ENCODE measurements around the gene SLC36A1. TPM values are rescaled to one million over a fixed set of nuclear protein-coding genes. Genes with fewer than 3 reads are reported as not detected.

Gene SLC36A1
- total RNA-seq, 1 experiment from 2014 or later = 7.4 TPM

- TF ChIP-seq REST (IDR thresholded peaks at IDR 0.05; ENCODE audit: low read depth) (no peak), SRF (IDR thresholded peaks at IDR 0.05; ENCODE audit: low read depth) (no peak), POLR2AphosphoS5 (IDR thresholded peaks at IDR 0.05; ENCODE audit: low read depth, low read length) (no peak)
These were observed 2.4 kb downstream of the SLC36A1 start (continued) for GRCh38 chr5:151449839-151450238.

GRCh38 chr5:151450605-151451004 lies 3.2 kb downstream of the SLC36A1 start:
- no TSS peak for BruUV-seq (replicated peaks)
- intact Hi-C loops (cut with micrococcal nuclease) = no loop called here
- H3K27ac ChIP-seq (ENCODE audit: low read depth, low read length) = no peak overlapping the region

More at GRCh38 chr5:151450605-151451004, 3.2 kb downstream of the SLC36A1 start:
- Histone ChIP-seq H3K36me3 (ENCODE audit: control insufficient read depth in 1 of 2, insufficient read depth in 2 of 2, low read length in 2 of 2) (no peaks in the 10 kb centered on the region), H2AFZ (ENCODE audit: low read depth, low read length, poor library complexity, severe bottlenecking) (no peak overlapping the region), H3K9ac (ENCODE audit: low read length) (no peak overlapping the region), H3K79me2 (ENCODE audit: insufficient read depth, low read length) (0 out of 2 replicates have a peak, but pooled peaks cover 4% of the 10 kb centered on the region), H3K4me3 (replicated peaks in 1 of 2; ENCODE audit: low read depth in 1 of 2, low read length in 2 of 2) (no peak overlapping the region), H3K4me2 (ENCODE audit: low read length) (no peak overlapping the region), H3K9me2 (ENCODE audit: insufficient read depth) (no peaks in the 10 kb centered on the region), H3K9me3 (ENCODE audit: control insufficient read depth in 1 of 2, insufficient read depth in 1 of 2, low read depth in 1 of 2, low read length in 2 of 2) (no peaks in the 10 kb centered on the region), H4K20me1 (ENCODE audit: insufficient read depth) (no peaks in the 10 kb centered on the region), H3K27me3 (ENCODE audit: insufficient read depth, low read length) (no peaks in the 10 kb centered on the region), H3K4me1 (ENCODE audit: control insufficient read depth in 1 of 2, insufficient read depth in 2 of 2, low read length in 2 of 2) (peaks cover 12 to 30% of the 10 kb centered on the region in 2 experiments; a peak in 3 of 4 replicates)
- ChIA-PET CTCF (no interaction called here), POLR2A (no interaction called here), RAD21 (ENCODE audit: low non-redundant PET in 1 of 2, low total read pairs in 2 of 2, uncharacterized antibody in 2 of 2, unreplicated experiment in 2 of 2) (no interaction called here)
- TF ChIP-seq, protein P1, sequence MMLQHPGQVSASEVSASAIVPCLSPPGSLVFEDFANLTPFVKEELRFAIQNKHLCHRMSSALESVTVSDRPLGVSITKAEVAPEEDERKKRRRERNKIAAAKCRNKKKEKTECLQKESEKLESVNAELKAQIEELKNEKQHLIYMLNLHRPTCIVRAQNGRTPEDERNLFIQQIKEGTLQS (IDR thresholded peaks at IDR 0.05) = no peak
- TF ChIP-seq YY1 (IDR thresholded peaks at IDR 0.05; ENCODE audit: extremely low read depth, insufficient replicate concordance, low read depth, low read length) (no peak), MAX (IDR thresholded peaks at IDR 0.05) (no peak), SIN3A (IDR thresholded peaks at IDR 0.05; ENCODE audit: low read depth) (no peak), RAD21 (IDR thresholded peaks at IDR 0.05; ENCODE audit: low read depth) (no peak), EZH2phosphoT487 (IDR thresholded peaks at IDR 0.05; ENCODE audit: borderline replicate concordance) (no peak)
- TF ChIP-seq, protein P2, sequence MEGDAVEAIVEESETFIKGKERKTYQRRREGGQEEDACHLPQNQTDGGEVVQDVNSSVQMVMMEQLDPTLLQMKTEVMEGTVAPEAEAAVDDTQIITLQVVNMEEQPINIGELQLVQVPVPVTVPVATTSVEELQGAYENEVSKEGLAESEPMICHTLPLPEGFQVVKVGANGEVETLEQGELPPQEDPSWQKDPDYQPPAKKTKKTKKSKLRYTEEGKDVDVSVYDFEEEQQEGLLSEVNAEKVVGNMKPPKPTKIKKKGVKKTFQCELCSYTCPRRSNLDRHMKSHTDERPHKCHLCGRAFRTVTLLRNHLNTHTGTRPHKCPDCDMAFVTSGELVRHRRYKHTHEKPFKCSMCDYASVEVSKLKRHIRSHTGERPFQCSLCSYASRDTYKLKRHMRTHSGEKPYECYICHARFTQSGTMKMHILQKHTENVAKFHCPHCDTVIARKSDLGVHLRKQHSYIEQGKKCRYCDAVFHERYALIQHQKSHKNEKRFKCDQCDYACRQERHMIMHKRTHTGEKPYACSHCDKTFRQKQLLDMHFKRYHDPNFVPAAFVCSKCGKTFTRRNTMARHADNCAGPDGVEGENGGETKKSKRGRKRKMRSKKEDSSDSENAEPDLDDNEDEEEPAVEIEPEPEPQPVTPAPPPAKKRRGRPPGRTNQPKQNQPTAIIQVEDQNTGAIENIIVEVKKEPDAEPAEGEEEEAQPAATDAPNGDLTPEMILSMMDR (IDR thresholded peaks at IDR 0.05 in 2 of 3, conservative IDR thresholded peaks at IDR 0.05 in 1 of 3; ENCODE audit: borderline replicate concordance in 1 of 3, insufficient read depth in 1 of 3, low read depth in 2 of 3, low read length in 2 of 3) = no peak
- DNase-seq (ENCODE audit: low read depth, low spot score) (no peak), ATAC-seq (no peak)

Measured in HCT116 (cell line).